ENCODE data around the gene TBATA.

The TBATA gene

GRCh38 chr10:70762441-70763175 lies 22.6 kb downstream of the TBATA start:
- no peak for DNase-seq (ENCODE audit: low read depth in 1 of 2, low spot score in 1 of 2)

DNA sequence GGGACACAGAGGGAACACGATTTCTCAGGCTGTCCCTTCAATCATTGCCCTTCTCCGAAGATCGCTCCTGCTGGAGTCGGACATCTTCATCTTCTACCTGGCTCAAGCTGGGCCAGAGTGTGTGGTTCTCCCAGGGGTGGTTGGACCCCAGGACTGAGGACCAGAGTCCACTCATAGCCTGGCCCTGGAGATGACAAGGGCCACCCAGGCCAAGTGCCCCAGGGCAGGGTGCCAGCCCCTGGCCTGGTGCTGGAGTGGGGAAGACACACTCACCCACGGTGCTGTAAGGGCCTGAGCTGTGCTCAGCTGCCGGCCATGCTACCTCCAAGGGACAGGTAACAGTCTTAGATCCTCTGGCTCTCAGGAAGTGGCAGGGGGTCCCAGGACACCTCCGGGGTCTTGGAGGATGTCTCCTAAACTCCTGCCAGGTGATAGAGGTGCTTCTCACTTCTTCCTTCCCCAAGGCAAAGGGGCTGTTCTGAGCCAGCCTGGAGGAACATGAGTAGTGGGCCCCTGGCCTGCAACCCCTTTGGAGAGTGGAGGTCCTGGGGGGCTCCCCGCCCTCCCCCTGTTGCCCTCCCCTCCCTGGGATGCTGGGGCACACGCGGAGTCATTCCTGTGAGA lies 23.3 kb downstream of the TBATA start:
- DNase-seq (ENCODE audit: low read depth in 1 of 2, low spot score in 1 of 2): no peak

GRCh38 chr10:70761031-70761601 lies 24.1 kb downstream of the TBATA start:
- DNase-seq (ENCODE audit: low read depth in 1 of 2, low spot score in 1 of 2): no peak

DNA sequence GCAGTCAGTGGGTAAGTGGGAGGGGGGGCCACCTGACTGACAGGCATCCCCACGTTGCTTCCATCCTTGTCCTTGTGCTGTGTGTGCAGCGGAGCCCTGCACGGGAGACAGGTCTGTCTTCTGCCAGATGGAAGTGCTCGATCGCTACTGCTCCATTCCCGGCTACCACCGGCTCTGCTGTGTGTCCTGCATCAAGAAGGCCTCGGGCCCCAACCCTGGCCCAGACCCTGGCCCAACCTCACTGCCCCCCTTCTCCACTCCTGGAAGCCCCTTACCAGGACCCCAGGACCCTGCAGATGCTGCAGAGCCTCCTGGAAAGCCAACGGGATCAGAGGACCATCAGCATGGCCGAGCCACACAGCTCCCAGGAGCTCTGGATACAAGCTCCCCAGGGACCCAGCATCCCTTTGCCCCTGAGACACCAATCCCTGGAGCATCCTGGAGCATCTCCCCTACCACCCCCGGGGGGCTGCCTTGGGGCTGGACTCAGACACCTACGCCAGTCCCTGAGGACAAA lies 24.8 kb downstream of the TBATA start:
- no peak for DNase-seq (ENCODE audit: low read depth in 1 of 2, low spot score in 1 of 2)

- DNase-seq (ENCODE audit: low read depth in 1 of 2, low spot score in 1 of 2): no peak
Observed at GRCh38 chr10:70759781-70760180, 25.4 kb downstream of the TBATA start.

DNA sequence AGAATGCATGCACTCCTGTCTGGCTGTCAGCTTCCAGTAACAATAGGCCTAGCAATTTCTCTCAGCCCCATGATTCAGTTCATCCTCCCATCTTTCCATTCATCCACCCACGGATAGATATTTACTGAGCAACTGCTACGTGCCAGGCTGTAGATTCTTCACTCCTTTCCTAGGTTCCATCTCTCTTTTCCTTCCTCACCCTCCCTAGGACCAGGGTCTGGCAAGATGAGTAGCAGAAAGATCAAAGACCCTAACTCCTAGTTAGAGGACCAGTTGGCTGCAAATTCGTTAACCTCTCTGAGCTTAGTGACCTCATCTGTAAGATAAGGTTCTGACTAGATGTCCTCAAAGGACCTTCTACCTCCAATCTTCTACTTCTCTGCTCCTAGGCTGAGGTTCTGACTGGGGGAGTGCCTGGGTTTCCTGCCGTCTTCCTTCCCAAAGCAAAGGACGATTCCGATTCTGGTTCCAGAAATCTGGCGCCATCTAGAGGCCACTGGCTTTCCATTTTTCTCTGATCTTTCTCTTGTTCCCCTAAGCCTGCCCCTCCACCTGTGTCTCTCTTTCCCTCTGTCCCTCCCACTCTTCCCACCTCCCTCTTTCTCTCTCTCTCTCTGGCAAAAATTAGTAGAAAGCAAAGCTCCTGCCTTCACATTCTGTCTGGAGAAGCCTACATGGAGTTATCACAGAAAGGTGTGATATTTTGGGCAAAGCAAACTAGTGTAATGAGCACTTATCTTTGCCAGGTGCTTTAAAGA lies 26.2 kb downstream of the TBATA start:
- peak; percentile 38 to 68 for DNase-seq (ENCODE audit: low read depth in 1 of 2, low spot score in 1 of 2)

GRCh38 chr10:70757856-70758255 lies 27.3 kb downstream of the TBATA start:
- DNase-seq (ENCODE audit: low read depth in 1 of 2, low spot score in 1 of 2): no peak

GRCh38 chr10:70756700-70757360 lies 28.3 kb downstream of the TBATA start:
- DNase-seq (ENCODE audit: low read depth in 1 of 2, low spot score in 1 of 2): no peak

DNA sequence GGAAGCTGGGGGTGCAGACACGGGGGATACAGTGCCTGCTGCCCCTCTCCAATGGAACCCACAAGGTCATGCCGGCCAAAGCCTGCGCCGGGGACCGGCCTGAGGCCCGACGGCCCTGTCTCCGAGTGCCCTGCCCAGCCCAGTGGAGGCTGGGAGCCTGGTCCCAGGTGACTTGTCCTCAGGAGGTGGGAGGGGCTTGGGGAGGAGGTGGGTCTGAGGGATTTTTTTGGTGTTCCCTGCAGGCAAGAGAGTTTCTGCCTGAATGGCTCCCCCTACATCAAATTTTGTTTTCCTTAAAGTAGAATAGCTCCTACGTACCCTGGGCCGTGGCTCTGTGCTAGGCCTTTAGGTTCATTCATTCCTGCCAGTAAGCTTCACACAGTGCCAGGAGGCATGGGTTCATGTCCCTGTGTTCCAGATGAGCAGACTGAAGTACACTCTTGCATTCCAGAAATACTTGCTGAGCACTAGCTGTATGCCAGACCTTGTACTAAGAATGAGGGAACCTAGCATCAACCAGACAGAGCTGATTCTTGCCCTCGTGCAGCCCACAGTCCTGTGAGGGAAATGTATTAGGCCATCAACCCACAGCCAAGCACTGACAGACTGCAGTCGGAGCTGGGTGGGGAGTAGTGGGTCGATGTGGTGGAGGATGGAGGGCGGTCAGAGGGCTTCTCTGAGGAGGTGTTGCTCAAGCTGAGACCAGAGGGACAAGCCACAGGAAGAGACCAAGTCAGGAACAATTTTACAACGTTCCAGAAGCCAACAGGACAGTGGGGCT lies 31.1 kb downstream of the TBATA start:
- no peak for DNase-seq (ENCODE audit: low read depth in 1 of 2, low spot score in 1 of 2)

- DNase-seq (ENCODE audit: low read depth in 1 of 2, low spot score in 1 of 2): no peak
Observed at GRCh38 chr10:70753026-70753663, 32.0 kb downstream of the TBATA start.

DNA sequence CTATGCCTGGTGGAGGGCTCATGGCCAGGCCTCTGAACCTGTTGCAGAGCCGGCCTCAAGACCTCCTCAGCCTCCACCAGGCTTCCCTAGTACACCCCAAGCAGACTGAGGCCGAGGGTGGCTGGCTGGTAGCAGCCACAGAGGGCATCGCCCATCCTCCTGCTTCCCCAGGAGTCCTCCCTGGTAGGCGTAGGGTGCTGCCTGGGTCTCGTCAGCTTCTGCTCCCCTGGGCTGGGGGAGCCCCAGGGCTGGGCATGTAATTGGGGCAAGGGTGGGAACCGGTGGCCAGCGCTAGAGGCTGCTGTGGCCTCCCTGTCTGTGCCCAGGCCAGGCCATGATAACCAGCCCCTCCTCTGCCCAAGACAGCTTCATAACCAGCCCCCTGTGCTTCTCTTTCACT lies 32.6 kb downstream of the TBATA start:
- DNase-seq (ENCODE audit: low read depth in 1 of 2, low spot score in 1 of 2): no peak

DNA sequence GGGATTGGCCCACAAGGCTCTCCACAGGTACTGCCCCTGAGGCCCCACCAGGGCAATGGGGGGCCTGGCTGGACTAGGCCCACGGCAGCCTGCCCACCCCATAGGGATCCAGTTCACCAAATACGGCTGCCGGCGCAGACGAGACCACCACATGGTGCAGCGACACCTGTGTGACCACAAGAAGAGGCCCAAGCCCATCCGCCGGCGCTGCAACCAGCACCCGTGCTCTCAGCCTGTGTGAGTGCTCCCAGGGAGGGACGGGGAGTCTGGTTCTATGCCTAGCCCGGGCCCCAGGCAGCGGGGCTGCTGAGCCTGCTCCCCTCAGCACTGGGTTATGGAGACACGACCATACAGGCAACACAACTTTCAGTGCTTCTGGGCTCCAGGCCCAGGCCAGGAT lies 33.2 kb downstream of the TBATA start:
- no peak for DNase-seq (ENCODE audit: low read depth in 1 of 2, low spot score in 1 of 2)

DNA sequence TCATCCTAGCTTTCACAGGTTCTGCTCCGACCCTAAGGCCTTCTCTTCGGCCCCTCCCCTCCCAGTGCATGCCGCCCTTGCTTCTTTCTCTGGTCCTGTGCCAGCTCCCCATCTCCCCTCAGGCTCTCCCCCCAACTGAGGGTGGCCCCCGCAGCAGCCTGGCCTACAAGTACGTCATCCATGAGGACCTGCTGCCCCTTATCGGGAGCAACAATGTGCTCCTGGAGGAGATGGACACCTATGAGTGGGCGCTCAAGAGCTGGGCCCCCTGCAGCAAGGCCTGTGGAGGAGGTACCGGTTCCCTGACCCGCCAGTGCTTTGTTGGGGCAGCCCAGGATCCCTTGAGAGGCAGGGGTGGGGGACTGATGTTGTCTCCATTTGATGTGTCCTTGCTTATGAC lies 33.8 kb downstream of the TBATA start:
- DNase-seq (ENCODE audit: low read depth in 1 of 2, low spot score in 1 of 2): no peak

- DNase-seq (ENCODE audit: low read depth in 1 of 2, low spot score in 1 of 2): no peak
Observed at GRCh38 chr10:70750156-70750703, 34.9 kb downstream of the TBATA start.

DNA sequence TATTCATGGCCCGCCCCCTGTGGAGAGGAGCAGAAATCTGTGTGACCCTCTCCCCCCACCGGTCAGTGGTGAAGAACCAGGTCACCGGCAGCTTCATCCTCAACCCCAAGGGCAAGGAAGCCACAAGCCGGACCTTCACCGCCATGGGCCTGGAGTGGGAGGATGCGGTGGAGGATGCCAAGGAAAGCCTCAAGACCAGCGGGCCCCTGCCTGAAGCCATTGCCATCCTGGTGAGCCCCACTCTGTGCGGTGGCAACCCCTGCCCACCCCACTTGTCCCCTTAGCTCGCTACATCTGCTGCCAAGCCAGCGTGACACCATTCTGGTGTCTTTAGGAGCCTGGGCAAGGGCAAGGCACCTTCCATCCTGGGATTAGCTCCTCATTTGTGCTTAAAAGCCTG lies 35.4 kb downstream of the TBATA start:
- DNase-seq (ENCODE audit: low read depth in 1 of 2, low spot score in 1 of 2): no peak

DNA sequence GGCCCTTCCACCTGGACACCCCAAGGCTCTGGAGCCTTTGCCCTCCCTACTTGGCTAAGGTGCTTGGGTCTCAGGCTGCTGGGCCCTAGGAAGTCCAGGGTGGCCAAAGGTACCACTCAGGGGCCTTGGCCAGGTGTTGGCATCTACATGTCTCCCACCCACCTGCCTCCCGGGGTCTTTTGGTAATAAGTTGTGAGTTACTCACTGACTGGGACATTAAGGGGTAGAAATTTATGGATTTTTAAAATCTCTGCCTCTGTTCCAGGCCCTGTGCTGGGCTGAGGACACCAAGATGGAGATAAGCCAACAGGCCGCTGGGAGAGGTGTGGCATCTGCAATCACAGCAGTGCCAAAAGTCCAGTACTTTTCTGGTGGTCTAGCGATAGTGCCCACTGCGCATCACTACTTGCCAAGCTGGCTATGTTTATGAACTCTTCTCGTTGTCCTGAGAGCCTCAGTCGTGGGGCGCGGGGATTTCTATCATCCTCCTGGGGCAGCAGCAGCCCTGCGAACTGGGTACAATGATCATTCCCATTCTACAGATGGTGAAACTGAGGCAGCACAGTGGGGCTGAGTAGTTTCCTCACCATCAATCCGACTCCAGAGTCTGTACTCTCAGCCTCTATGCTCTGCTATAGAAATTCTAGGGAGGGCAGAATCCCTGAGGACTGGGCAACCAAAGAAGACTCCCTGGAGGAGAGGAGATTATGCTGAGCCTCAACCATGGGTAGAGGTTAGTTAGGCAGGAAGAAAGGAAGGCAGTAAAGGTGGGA lies 36.2 kb downstream of the TBATA start:
- no peak for DNase-seq (ENCODE audit: low read depth in 1 of 2, low spot score in 1 of 2)

- no peak for DNase-seq (ENCODE audit: low read depth in 1 of 2, low spot score in 1 of 2)
Observed at GRCh38 chr10:70748305-70748704, 36.9 kb downstream of the TBATA start.

DNA sequence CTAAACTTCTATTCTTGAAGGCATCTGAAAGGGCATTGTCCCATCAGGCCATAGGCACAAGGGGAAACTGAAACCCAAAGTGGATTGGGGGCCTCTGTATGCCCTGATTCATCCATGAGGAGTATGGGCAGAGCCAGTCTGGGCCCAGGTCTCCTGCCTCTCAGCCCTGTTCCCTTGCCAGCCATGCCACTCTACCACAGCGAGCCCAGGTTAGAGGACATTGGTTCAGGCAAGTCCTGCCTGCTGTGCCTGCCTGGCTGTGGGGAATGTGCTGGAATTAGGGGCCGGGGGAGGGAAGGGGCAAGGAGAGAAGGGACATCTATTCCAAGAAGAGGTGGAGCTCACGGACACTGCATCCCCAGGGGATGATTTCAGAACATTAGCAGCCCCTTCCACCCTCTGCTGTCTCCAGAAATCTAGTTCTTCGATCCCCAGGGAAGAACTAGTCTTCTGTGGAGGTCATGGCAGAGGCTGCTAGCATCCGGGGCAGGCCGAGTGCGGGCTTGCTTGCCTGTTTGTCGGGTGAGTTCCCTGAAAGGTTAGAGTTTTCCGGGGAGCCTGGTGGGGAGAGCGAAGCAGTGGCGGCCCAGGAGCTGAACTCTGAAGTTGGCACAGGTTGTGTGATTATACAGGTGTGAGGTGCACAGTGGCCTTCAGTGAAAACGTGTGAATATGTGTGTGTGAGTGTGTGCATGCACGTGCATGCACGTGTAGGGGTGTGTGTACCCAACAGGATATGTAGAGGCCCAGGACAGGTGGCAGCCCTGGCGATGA lies 37.8 kb downstream of the TBATA start:
- no peak for DNase-seq (ENCODE audit: low read depth in 1 of 2, low spot score in 1 of 2)

All from activated CD4-positive, alpha-beta T cell treated with anti-CD3 and anti-CD28 coated beads, Interleukin-2, amount 50 U/mL, for 24 hours (primary cell).